ENCODE results near the gene NPNT.

The NPNT gene

DNA sequence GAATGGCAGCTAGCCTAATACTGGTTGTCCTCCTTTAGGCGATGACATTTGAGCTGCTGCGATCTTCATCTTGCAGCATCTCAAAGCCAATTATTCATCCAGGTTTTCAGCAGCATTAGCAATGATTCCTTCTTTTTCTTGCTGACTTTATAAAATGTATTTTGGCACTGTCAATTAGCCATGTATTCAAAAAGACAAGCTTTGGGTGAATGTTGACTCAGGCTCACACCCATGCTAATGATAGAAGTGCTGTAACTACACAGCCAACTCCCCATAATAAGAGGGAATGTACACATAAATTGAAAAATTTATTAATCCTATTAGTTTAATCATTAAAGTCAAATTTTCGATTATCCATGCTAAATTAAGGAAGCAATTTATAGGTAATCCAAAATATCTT, 24.3 kb upstream of the NPNT start:
- TF ChIP-seq CTBP1 (IDR thresholded peaks at IDR 0.05; ENCODE audit: borderline replicate concordance): no peak
- TF ChIP-seq HDGF (IDR thresholded peaks at IDR 0.05; ENCODE audit: borderline replicate concordance): no peak
- TF ChIP-seq BHLHE40 (IDR thresholded peaks at IDR 0.05; ENCODE audit: borderline replicate concordance): no peak
- CTCF ChIA-PET: no interaction called here
- DNase-seq (ENCODE audit: extremely low spot score): no peak
- POLR2A ChIA-PET: no interaction called here

GRCh38 chr4:105871997-105872396, 23.3 kb upstream of the NPNT start:
- TF ChIP-seq SUZ12 (IDR thresholded peaks at IDR 0.05): no peak
- TF ChIP-seq HDGF (IDR thresholded peaks at IDR 0.05; ENCODE audit: borderline replicate concordance): no peak
- TF ChIP-seq CTBP1 (IDR thresholded peaks at IDR 0.05; ENCODE audit: borderline replicate concordance): no peak
- no peak for TF ChIP-seq ZNF384 (IDR thresholded peaks at IDR 0.05)
- no peak for TF ChIP-seq FOXK2 (IDR thresholded peaks at IDR 0.05)
- TF ChIP-seq TARDBP (IDR thresholded peaks at IDR 0.05): no peak
- no peak for TF ChIP-seq BHLHE40 (IDR thresholded peaks at IDR 0.05; ENCODE audit: borderline replicate concordance)
- no peak for TF ChIP-seq L3MBTL2 (conservative IDR thresholded peaks at IDR 0.05)
- TF ChIP-seq PKNOX1 (IDR thresholded peaks at IDR 0.05): no peak
- DNase-seq (ENCODE audit: extremely low spot score): no peak
- CTCF ChIA-PET: no interaction called here
- POLR2A ChIA-PET: no interaction called here

- DNase-seq (ENCODE audit: extremely low spot score): no peak
- TF ChIP-seq FOXA1 (IDR thresholded peaks at IDR 0.05): no peak
- TF ChIP-seq CTBP1 (IDR thresholded peaks at IDR 0.05; ENCODE audit: borderline replicate concordance): no peak
- no peak for TF ChIP-seq BHLHE40 (IDR thresholded peaks at IDR 0.05; ENCODE audit: borderline replicate concordance)
- no peak for TF ChIP-seq FOXK2 (IDR thresholded peaks at IDR 0.05)
- no peak for TF ChIP-seq ARNT (IDR thresholded peaks at IDR 0.05)
- TF ChIP-seq NFRKB (IDR thresholded peaks at IDR 0.05): no peak
- no peak for TF ChIP-seq PKNOX1 (IDR thresholded peaks at IDR 0.05)
- no peak for TF ChIP-seq ELF4 (IDR thresholded peaks at IDR 0.05)
- ChIA-PET POLR2A (no interaction called here), CTCF (no interaction called here)
These were observed 20.0 kb upstream of the NPNT start for GRCh38 chr4:105875233-105875632.

DNA sequence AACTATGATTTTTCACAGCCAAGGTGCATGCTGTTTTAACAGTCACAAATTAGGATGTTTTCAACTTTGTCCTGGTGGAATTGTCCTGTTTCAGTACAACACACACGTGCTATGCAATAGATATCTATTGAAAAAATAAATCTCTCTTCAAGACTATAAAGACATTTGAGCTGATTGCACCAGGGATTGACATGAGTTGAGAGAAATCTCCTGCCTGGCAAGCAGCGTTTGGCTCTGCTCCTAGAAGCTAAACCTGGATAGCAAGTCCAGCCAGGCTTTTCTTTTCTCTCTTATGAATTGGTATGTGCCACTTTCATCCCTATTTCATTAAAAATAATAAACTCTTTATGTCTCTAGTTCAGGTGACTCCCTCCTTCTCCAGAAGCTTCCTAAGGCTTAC, 16.6 kb upstream of the NPNT start:
- ChIA-PET POLR2A (no interaction called here), CTCF (no interaction called here)
- TF ChIP-seq FOXA1 (IDR thresholded peaks at IDR 0.05): no peak
- no peak for TF ChIP-seq CTBP1 (IDR thresholded peaks at IDR 0.05; ENCODE audit: borderline replicate concordance)
- no peak for TF ChIP-seq L3MBTL2 (conservative IDR thresholded peaks at IDR 0.05)
- no peak for TF ChIP-seq SUZ12 (IDR thresholded peaks at IDR 0.05)
- no peak for TF ChIP-seq ARNT (IDR thresholded peaks at IDR 0.05)
- TF ChIP-seq HDGF (IDR thresholded peaks at IDR 0.05; ENCODE audit: borderline replicate concordance): no peak
- no peak for TF ChIP-seq ZNF384 (IDR thresholded peaks at IDR 0.05)
- no peak for TF ChIP-seq ELF4 (IDR thresholded peaks at IDR 0.05)
- no peak for TF ChIP-seq NFRKB (IDR thresholded peaks at IDR 0.05)
- no peak for TF ChIP-seq SP1 (IDR thresholded peaks at IDR 0.05)
- no peak for TF ChIP-seq TARDBP (IDR thresholded peaks at IDR 0.05)
- no peak for TF ChIP-seq PKNOX1 (IDR thresholded peaks at IDR 0.05)
- no peak for TF ChIP-seq LEF1 (IDR thresholded peaks at IDR 0.05; ENCODE audit: borderline replicate concordance)
- no peak for TF ChIP-seq BHLHE40 (IDR thresholded peaks at IDR 0.05; ENCODE audit: borderline replicate concordance)
- no peak for DNase-seq (ENCODE audit: extremely low spot score)

DNA sequence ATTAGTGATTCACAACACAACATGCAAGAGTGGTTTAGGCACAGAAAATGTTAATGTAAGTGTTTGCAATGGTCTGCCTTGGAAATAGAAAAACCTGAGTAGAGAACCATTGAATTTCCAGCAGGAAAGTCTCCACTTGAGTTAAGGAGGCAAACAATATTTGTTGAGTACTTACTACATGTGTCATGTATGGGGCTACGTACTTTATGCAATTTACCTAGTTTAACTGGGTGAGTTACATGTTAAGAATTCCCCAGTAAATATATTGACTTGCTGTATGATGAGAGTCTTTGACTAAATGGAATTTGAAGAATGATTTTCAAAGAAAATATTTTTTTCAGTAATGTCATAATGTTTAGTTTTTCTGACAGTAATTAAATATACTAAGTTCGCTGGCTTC, 7.8 kb upstream of the NPNT start:
- TF ChIP-seq NFRKB (IDR thresholded peaks at IDR 0.05) (no peak), ZNF384 (IDR thresholded peaks at IDR 0.05) (no peak), ELF4 (IDR thresholded peaks at IDR 0.05) (no peak), HDGF (IDR thresholded peaks at IDR 0.05; ENCODE audit: borderline replicate concordance) (no peak), SUZ12 (IDR thresholded peaks at IDR 0.05) (no peak), LEF1 (IDR thresholded peaks at IDR 0.05; ENCODE audit: borderline replicate concordance) (no peak), BHLHE40 (IDR thresholded peaks at IDR 0.05; ENCODE audit: borderline replicate concordance) (no peak), FOXK2 (IDR thresholded peaks at IDR 0.05) (no peak), SP1 (IDR thresholded peaks at IDR 0.05) (no peak), FOXA1 (IDR thresholded peaks at IDR 0.05) (no peak), CTBP1 (IDR thresholded peaks at IDR 0.05; ENCODE audit: borderline replicate concordance) (no peak), FOXM1 (IDR thresholded peaks at IDR 0.05; ENCODE audit: borderline replicate concordance) (no peak), ARNT (IDR thresholded peaks at IDR 0.05) (no peak), L3MBTL2 (conservative IDR thresholded peaks at IDR 0.05) (no peak), PKNOX1 (IDR thresholded peaks at IDR 0.05) (no peak)
- POLR2A ChIA-PET: no interaction called here
- no peak for DNase-seq (ENCODE audit: extremely low spot score)
- CTCF ChIA-PET: no interaction called here

GRCh38 chr4:105895583-105896460, 551 bp downstream of the NPNT start:
- ChIA-PET CTCF (no interaction called here), POLR2A (no interaction called here)
- peak; percentile 37 for DNase-seq (ENCODE audit: extremely low spot score)
- TF ChIP-seq PKNOX1 (IDR thresholded peaks at IDR 0.05) (peak; percentile 86), FOXA1 (IDR thresholded peaks at IDR 0.05) (no peak), CTBP1 (IDR thresholded peaks at IDR 0.05; ENCODE audit: borderline replicate concordance) (no peak), L3MBTL2 (conservative IDR thresholded peaks at IDR 0.05) (peak; percentile 66)
